Frontal cortex (tissue), 4 donors: ENCODE measurements around the gene OCA2. TPM values are rescaled to one million over a fixed set of nuclear protein-coding genes. Genes with fewer than 3 reads are reported as not detected.
"Not testable (repeated sequence)": the region's sequence is repeated elsewhere in the genome, so short reads cannot be mapped to it uniquely, and the experiment has no call there.

Source experiments
- DNase-seq, 2 donors: peaks; one replicate each; pipeline ENCODE4 v3.0.0; 2012; ENCODE audit warnings: low spot score in 2 of 2
- FAIRE-seq: peaks from 2 replicates; lab custom pipeline; 2012; peaks lifted over from hg19 to GRCh38; lab: Jason Lieb, UNC
- total RNA-seq: library from RNA; depleted of rRNA; stranded (reverse); fragments of >200 nt; gene quantifications from one replicate; pipeline ENCODE4 v1.2.3, GENCODE V29; 2014
- donor health status: control.
- donor health status: control.
- donor health status: control.

OCA2 gene
- total RNA-seq, 1 donor from 2014 or later = 4.5 TPM

GRCh38 chr15:28122038-28122949 is 23.2 kb upstream of the OCA2 start:
- no peak for DNase-seq
- no peak for FAIRE-seq

GRCh38 chr15:28121577-28121976 is 22.5 kb upstream of the OCA2 start:
- not testable (repeated sequence) for DNase-seq, FAIRE-seq

- no peak for DNase-seq
- FAIRE-seq = no peak
Observed at GRCh38 chr15:28120359-28120640, 21.2 kb upstream of the OCA2 start.

GRCh38 chr15:28118531-28118930 is 19.4 kb upstream of the OCA2 start:
- FAIRE-seq = no peak
- DNase-seq = peak in 1 of 2 donors; percentile 2

- DNase-seq (peak in 1 of 2 donors; percentile 2), FAIRE-seq (no peak)
Observed at GRCh38 chr15:28118083-28118482, 19.0 kb upstream of the OCA2 start.

- no peak for FAIRE-seq
- peak in 1 of 2 donors; percentile 5 for DNase-seq
Observed at GRCh38 chr15:28117432-28117990, 18.4 kb upstream of the OCA2 start.

GRCh38 chr15:28116521-28117431 is 17.7 kb upstream of the OCA2 start:
- FAIRE-seq = no peak
- DNase-seq = peak in 1 of 2 donors; percentile 6

GRCh38 chr15:28115871-28116270 is 16.8 kb upstream of the OCA2 start:
- FAIRE-seq (no peak), DNase-seq (no peak)

GRCh38 chr15:28114721-28115622 is 15.9 kb upstream of the OCA2 start:
- DNase-seq (no peak), FAIRE-seq (no peak)

- no peak for DNase-seq
- no peak for FAIRE-seq
Observed at GRCh38 chr15:28114114-28114455, 15.0 kb upstream of the OCA2 start.

GRCh38 chr15:28113394-28114113 is 14.4 kb upstream of the OCA2 start:
- DNase-seq (no peak), FAIRE-seq (no peak)

GRCh38 chr15:28112962-28113361 is 13.8 kb upstream of the OCA2 start:
- DNase-seq = no peak
- FAIRE-seq = no peak

GRCh38 chr15:28112101-28112760 is 13.1 kb upstream of the OCA2 start:
- no peak for DNase-seq
- FAIRE-seq = no peak

- no peak for FAIRE-seq
Observed at GRCh38 chr15:28111543-28111942, 12.4 kb upstream of the OCA2 start.

GRCh38 chr15:28110481-28110881 is 11.4 kb upstream of the OCA2 start:
- FAIRE-seq (no peak), DNase-seq (no peak)

More at GRCh38 chr15:28111543-28111942, 12.4 kb upstream of the OCA2 start:
- DNase-seq = no peak

GRCh38 chr15:28109626-28110455 is 10.7 kb upstream of the OCA2 start:
- FAIRE-seq = no peak
- DNase-seq = no peak

GRCh38 chr15:28107904-28108275 is 8.8 kb upstream of the OCA2 start:
- DNase-seq = no peak
- FAIRE-seq = no peak
